ENCODE data around the gene OSBPL2. TPM values are rescaled to one million over a fixed set of nuclear protein-coding genes. Genes with fewer than 3 reads are reported as not detected.

OSBPL2 gene
- total and polyA plus RNA-seq, 2 experiments from 2014 or later = 16.6 to 31.2 TPM

DNA sequence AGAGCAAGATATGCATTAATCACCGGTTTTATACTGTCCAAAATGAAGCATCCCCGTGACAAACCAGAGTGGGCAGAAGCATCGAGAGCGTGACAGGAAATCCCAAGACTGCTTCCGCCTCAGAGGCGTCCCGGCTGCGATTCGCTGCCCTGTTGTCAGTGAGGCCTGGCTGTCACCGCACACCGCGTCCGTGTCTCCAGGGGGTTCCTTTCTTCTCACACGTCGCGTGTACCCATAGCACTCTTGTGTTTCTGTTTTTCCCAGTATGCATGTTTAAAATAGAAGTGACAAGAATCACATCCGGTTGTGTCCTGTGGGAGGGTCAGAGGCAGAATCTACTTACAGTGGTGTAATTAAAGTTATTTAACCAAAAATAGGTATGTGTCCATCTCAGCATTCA lies 56.2 kb downstream of the OSBPL2 start (continued):
- TF ChIP-seq, protein P1, sequence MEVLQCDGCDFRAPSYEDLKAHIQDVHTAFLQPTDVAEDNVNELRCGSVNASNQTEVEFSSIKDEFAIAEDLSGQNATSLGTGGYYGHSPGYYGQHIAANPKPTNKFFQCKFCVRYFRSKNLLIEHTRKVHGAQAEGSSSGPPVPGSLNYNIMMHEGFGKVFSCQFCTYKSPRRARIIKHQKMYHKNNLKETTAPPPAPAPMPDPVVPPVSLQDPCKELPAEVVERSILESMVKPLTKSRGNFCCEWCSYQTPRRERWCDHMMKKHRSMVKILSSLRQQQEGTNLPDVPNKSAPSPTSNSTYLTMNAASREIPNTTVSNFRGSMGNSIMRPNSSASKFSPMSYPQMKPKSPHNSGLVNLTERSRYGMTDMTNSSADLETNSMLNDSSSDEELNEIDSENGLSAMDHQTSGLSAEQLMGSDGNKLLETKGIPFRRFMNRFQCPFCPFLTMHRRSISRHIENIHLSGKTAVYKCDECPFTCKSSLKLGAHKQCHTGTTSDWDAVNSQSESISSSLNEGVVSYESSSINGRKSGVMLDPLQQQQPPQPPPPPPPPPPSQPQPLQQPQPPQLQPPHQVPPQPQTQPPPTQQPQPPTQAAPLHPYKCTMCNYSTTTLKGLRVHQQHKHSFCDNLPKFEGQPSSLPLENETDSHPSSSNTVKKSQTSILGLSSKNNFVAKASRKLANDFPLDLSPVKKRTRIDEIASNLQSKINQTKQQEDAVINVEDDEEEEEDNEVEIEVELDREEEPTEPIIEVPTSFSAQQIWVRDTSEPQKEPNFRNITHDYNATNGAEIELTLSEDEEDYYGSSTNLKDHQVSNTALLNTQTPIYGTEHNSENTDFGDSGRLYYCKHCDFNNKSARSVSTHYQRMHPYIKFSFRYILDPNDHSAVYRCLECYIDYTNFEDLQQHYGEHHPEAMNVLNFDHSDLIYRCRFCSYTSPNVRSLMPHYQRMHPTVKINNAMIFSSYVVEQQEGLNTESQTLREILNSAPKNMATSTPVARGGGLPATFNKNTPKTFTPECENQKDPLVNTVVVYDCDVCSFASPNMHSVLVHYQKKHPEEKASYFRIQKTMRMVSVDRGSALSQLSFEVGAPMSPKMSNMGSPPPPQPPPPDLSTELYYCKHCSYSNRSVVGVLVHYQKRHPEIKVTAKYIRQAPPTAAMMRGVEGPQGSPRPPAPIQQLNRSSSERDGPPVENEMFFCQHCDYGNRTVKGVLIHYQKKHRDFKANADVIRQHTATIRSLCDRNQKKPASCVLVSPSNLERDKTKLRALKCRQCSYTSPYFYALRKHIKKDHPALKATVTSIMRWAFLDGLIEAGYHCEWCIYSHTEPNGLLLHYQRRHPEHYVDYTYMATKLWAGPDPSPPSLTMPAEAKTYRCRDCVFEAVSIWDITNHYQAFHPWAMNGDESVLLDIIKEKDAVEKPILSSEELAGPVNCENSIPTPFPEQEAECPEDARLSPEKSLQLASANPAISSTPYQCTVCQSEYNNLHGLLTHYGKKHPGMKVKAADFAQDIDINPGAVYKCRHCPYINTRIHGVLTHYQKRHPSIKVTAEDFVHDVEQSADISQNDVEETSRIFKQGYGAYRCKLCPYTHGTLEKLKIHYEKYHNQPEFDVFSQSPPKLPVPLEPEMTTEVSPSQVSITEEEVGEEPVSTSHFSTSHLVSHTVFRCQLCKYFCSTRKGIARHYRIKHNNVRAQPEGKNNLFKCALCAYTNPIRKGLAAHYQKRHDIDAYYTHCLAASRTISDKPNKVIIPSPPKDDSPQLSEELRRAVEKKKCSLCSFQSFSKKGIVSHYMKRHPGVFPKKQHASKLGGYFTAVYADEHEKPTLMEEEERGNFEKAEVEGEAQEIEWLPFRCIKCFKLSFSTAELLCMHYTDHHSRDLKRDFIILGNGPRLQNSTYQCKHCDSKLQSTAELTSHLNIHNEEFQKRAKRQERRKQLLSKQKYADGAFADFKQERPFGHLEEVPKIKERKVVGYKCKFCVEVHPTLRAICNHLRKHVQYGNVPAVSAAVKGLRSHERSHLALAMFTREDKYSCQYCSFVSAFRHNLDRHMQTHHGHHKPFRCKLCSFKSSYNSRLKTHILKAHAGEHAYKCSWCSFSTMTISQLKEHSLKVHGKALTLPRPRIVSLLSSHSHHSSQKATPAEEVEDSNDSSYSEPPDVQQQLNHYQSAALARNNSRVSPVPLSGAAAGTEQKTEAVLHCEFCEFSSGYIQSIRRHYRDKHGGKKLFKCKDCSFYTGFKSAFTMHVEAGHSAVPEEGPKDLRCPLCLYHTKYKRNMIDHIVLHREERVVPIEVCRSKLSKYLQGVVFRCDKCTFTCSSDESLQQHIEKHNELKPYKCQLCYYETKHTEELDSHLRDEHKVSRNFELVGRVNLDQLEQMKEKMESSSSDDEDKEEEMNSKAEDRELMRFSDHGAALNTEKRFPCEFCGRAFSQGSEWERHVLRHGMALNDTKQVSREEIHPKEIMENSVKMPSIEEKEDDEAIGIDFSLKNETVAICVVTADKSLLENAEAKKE (CRISPR knock-in tag; IDR thresholded peaks at IDR 0.05) = no peak
- no peak for TF ChIP-seq ZNF331 (CRISPR knock-in tag; IDR thresholded peaks at IDR 0.05; ENCODE audit: low read depth)
- TF ChIP-seq EZH2phosphoT487 (IDR thresholded peaks at IDR 0.05; ENCODE audit: unreplicated experiment) = no peak

DNA sequence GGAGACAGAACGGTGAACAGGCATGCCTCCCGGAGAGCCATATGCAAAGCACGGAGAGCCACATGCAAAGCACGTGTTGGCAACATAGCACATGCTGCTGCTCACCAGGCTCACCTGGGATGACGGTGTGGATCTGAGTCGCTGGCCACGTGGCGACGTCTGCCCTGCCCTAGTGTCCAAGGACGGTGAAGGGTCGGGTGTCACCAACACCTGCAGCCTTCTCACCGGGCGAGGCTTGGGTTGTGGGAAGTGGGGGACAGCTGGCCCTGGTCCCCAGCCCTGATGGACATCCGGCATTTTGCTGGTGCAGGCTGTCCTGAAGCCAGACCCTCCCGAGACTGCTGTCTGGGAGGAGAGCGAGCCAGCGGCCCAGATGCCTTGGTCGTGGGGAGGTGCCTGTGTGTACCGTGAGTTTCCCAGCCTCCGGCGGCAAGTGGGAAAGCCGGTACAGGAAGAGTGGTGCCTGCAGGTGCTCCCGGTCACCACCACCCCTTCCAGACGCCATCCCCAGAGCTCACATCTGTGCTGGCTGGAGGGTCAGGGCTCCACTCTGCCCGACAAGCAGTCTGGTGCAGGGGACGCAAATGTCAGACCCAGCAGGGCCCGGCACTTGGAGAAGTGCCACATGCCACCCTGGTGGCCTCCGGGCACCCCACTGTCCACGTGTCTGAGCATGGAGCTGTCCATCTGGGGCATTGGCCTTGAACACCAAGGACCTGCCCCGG lies 58.6 kb downstream of the OSBPL2 start:
- no peaks in the 10 kb centered on the region for H3K79me2 ChIP-seq (replicated peaks; ENCODE audit: insufficient read depth)
- H3K27me3 Mint-ChIP-seq (ENCODE audit: insufficient read depth, low read depth, poor library complexity) = peaks cover 10% of the 10 kb centered on the region
- H4K20me1 ChIP-seq (replicated peaks; ENCODE audit: insufficient read depth) = no peaks in the 10 kb centered on the region; the same call in 1 of the 2 replicates
- H3K27ac ChIP-seq (ENCODE audit: low read depth) = no peak overlapping the region
- no peak for ATAC-seq
- H3K9me3 Mint-ChIP-seq = no peaks in the 10 kb centered on the region
- peaks cover 7% of the 10 kb centered on the region; the same call in 1 of the 3 replicates for H3K4me1 Mint-ChIP-seq
- peaks cover 27% of the 10 kb centered on the region for H3K36me3 Mint-ChIP-seq (ENCODE audit: low read depth)
- H3K27me3 ChIP-seq (ENCODE audit: insufficient read depth) = no peaks in the 10 kb centered on the region
- no peaks in the 10 kb centered on the region for H3K4me1 ChIP-seq (ENCODE audit: insufficient read depth)
- no peak overlapping the region for H3K27ac Mint-ChIP-seq
- no peak overlapping the region for H3K4me3 Mint-ChIP-seq
- DNase-seq (ENCODE audit: low spot score) = no peak
- no peaks in the 10 kb centered on the region for H3K9me2 ChIP-seq (ENCODE audit: insufficient read depth)
- H3K36me3 ChIP-seq (ENCODE audit: insufficient read depth) = no peaks in the 10 kb centered on the region
- no peak overlapping the region for H3K4me3 ChIP-seq
- no peak overlapping the region for H2AFZ ChIP-seq
- 0 out of 2 replicates have a peak, but pooled peaks cover 5% of the 10 kb centered on the region for H3F3A ChIP-seq (replicated peaks; ENCODE audit: low read depth)
- no peak overlapping the region for H3K4me2 ChIP-seq
- no peak for TF ChIP-seq POLR2AphosphoS5 (IDR thresholded peaks at IDR 0.05; ENCODE audit: low read depth)
- TF ChIP-seq, protein P2, sequence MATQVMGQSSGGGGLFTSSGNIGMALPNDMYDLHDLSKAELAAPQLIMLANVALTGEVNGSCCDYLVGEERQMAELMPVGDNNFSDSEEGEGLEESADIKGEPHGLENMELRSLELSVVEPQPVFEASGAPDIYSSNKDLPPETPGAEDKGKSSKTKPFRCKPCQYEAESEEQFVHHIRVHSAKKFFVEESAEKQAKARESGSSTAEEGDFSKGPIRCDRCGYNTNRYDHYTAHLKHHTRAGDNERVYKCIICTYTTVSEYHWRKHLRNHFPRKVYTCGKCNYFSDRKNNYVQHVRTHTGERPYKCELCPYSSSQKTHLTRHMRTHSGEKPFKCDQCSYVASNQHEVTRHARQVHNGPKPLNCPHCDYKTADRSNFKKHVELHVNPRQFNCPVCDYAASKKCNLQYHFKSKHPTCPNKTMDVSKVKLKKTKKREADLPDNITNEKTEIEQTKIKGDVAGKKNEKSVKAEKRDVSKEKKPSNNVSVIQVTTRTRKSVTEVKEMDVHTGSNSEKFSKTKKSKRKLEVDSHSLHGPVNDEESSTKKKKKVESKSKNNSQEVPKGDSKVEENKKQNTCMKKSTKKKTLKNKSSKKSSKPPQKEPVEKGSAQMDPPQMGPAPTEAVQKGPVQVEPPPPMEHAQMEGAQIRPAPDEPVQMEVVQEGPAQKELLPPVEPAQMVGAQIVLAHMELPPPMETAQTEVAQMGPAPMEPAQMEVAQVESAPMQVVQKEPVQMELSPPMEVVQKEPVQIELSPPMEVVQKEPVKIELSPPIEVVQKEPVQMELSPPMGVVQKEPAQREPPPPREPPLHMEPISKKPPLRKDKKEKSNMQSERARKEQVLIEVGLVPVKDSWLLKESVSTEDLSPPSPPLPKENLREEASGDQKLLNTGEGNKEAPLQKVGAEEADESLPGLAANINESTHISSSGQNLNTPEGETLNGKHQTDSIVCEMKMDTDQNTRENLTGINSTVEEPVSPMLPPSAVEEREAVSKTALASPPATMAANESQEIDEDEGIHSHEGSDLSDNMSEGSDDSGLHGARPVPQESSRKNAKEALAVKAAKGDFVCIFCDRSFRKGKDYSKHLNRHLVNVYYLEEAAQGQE (IDR thresholded peaks at IDR 0.05; ENCODE audit: unreplicated experiment) = no peak
- TF ChIP-seq, protein P3, sequence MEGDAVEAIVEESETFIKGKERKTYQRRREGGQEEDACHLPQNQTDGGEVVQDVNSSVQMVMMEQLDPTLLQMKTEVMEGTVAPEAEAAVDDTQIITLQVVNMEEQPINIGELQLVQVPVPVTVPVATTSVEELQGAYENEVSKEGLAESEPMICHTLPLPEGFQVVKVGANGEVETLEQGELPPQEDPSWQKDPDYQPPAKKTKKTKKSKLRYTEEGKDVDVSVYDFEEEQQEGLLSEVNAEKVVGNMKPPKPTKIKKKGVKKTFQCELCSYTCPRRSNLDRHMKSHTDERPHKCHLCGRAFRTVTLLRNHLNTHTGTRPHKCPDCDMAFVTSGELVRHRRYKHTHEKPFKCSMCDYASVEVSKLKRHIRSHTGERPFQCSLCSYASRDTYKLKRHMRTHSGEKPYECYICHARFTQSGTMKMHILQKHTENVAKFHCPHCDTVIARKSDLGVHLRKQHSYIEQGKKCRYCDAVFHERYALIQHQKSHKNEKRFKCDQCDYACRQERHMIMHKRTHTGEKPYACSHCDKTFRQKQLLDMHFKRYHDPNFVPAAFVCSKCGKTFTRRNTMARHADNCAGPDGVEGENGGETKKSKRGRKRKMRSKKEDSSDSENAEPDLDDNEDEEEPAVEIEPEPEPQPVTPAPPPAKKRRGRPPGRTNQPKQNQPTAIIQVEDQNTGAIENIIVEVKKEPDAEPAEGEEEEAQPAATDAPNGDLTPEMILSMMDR (conservative IDR thresholded peaks at IDR 0.05; ENCODE audit: low read depth in 2 of 2) = no peak
- no peak for TF ChIP-seq STAT1 (IDR thresholded peaks at IDR 0.05; ENCODE audit: unreplicated experiment)
- no peak for TF ChIP-seq ZNF331 (CRISPR knock-in tag; IDR thresholded peaks at IDR 0.05; ENCODE audit: low read depth)
- TF ChIP-seq EZH2 (IDR thresholded peaks at IDR 0.05; ENCODE audit: low read depth, unreplicated experiment) = no peak
- TF ChIP-seq NANOG (IDR thresholded peaks at IDR 0.05; ENCODE audit: borderline replicate concordance) = no peak
- TF ChIP-seq, protein P4, sequence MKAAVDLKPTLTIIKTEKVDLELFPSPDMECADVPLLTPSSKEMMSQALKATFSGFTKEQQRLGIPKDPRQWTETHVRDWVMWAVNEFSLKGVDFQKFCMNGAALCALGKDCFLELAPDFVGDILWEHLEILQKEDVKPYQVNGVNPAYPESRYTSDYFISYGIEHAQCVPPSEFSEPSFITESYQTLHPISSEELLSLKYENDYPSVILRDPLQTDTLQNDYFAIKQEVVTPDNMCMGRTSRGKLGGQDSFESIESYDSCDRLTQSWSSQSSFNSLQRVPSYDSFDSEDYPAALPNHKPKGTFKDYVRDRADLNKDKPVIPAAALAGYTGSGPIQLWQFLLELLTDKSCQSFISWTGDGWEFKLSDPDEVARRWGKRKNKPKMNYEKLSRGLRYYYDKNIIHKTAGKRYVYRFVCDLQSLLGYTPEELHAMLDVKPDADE (IDR thresholded peaks at IDR 0.05) = no peak
- no peak for TF ChIP-seq JUNB (IDR thresholded peaks at IDR 0.05; ENCODE audit: unreplicated experiment)
- no peak for TF ChIP-seq EZH2phosphoT487 (IDR thresholded peaks at IDR 0.05; ENCODE audit: unreplicated experiment)
- no peak for TF ChIP-seq CREB1 (CRISPR knock-in tag; IDR thresholded peaks at IDR 0.05; ENCODE audit: low read depth)

Measured in GM23338 (cell line).